ENCODE measurements around the gene LRRC4.

GRCh38 chr7:128053023-128053422 lies 21.8 kb upstream of the LRRC4 start:
- TF ChIP-seq CTCF (IDR thresholded peaks at IDR 0.05) (no peak), POLR2A (IDR thresholded peaks at IDR 0.05) (no peak)
